Spinal cord (tissue), 10 donors: ENCODE measurements around the gene DCPS. TPM values are rescaled to one million over a fixed set of nuclear protein-coding genes. Genes with fewer than 3 reads are reported as not detected.
A peak's percentile ranks its signal among the peaks of the same experiment; 100 is the strongest.

Source experiments
- DNase-seq, 6 donors: peaks; one replicate each; pipeline versions ENCODE4 v3.0.0 to v3.0.0-alpha.2; 2013 to 2015; ENCODE audit warnings: low spot score in 6 of 6, low read depth in 4 of 6
- H3K27ac ChIP-seq: one replicate; pipeline ENCODE4 v1.5.1; 2013; ENCODE audit warnings: low read depth, low read length, control low read depth
- H3K27me3 ChIP-seq: one replicate; pipeline ENCODE4 v1.6.1; 2013; ENCODE audit warnings: low read length; ENCODE audit not compliant: control insufficient read depth, insufficient read depth
- H3K36me3 ChIP-seq: one replicate; pipeline ENCODE4 v1.6.1; 2013; ENCODE audit warnings: low read length; ENCODE audit not compliant: control insufficient read depth, insufficient read depth
- H3K4me1 ChIP-seq: one replicate; pipeline ENCODE4 v1.6.1; 2013; ENCODE audit warnings: low read length; ENCODE audit not compliant: control insufficient read depth, insufficient read depth
- H3K4me3 ChIP-seq: one replicate; pipeline ENCODE4 v1.5.1; 2013; ENCODE audit warnings: low read depth, low read length, control low read depth
- H3K9me3 ChIP-seq: one replicate; pipeline ENCODE4 v1.6.1; 2013; ENCODE audit warnings: low read length; ENCODE audit not compliant: control insufficient read depth, insufficient read depth
- WGBS: methylation state at CpG from one replicate; pipeline ENCODE4 v1.1.5; 2013; ENCODE audit warnings: missing lambda C conversion rate; ENCODE audit not compliant: insufficient coverage; 5-methylcytosine and 5-hydroxymethylcytosine counted together
- polyA plus RNA-seq, 2 donors: library from polyadenylated mRNA; unstranded; fragments of 120-200 nt; gene quantifications; one replicate each; pipeline ENCODE4 v1.2.1, GENCODE V29; 2013; ENCODE audit not compliant: insufficient read length in 2 of 2
- total RNA-seq, 2 donors: library from RNA; depleted of rRNA in 1 of 2; stranded (reverse); fragments of 120-200 nt in 1 of 2; fragments of >200 nt in 1 of 2; gene quantifications; one replicate each; pipeline versions ENCODE4 v1.2.3 to v1.2.4, GENCODE V29; 2013 to 2014
- donor health status: healthy.

The DCPS gene
- total and polyA plus RNA-seq, 4 donors, result 5.1 to 17.6 (median 12.7) TPM

- peaks cover 51% of the 10 kb centered on the region for H3K36me3 ChIP-seq
- 89% methylated on average over 4 of the region's 6 CpGs for WGBS
- H3K27ac ChIP-seq, result no peak overlapping the region
These were observed 36.2 kb upstream of the DCPS start for GRCh38 chr11:126267650-126268049.

GRCh38 chr11:126268361-126268707 lies 35.5 kb upstream of the DCPS start:
- no peak for DNase-seq
- Histone ChIP-seq H3K27me3 (no peaks in the 10 kb centered on the region), H3K9me3 (no peaks in the 10 kb centered on the region), H3K4me1 (peaks cover 12% of the 10 kb centered on the region), H3K4me3 (peak overlapping the region; percentile 98), H3K27ac (peak overlapping the region; percentile 84), H3K36me3 (peaks cover 52% of the 10 kb centered on the region)
- WGBS, result under 1% methylated on average over 22 of the region's 23 CpGs

More at GRCh38 chr11:126267650-126268049, 36.2 kb upstream of the DCPS start:
- H3K9me3 ChIP-seq, result no peaks in the 10 kb centered on the region
- peaks cover 12% of the 10 kb centered on the region for H3K4me1 ChIP-seq
- no peaks in the 10 kb centered on the region for H3K27me3 ChIP-seq
- peak overlapping the region; percentile 98 for H3K4me3 ChIP-seq
- DNase-seq, result no peak

- Histone ChIP-seq H3K36me3 (peaks cover 49% of the 10 kb centered on the region), H3K27me3 (no peaks in the 10 kb centered on the region), H3K4me3 (peak within 1 kb of the TSS; percentile 98), H3K4me1 (peaks cover 12% of the 10 kb centered on the region), H3K27ac (peak within 1 kb of the TSS; percentile 90), H3K9me3 (no peaks in the 10 kb centered on the region)
- DNase-seq, result peak; percentile 90 to 99 (median 96)
- WGBS, result under 1% methylated on average over 63 of the region's 64 CpGs
These were observed 34.9 kb upstream of the DCPS start, which contains the start of the genes FOXRED1 and SRPRA for GRCh38 chr11:126268708-126269579. Gene FOXRED1 (plus strand): TSS chr11:126269154. CDS start chr11:126269207, 53 bp downstream. Gene SRPRA (minus strand): TSS chr11:126268895. CDS start chr11:126268804, 91 bp downstream.

GRCh38 chr11:126277322-126277721 lies 26.5 kb upstream of the DCPS start:
- WGBS, result 100% methylated on average over 10 of the region's 11 CpGs
- H3K4me1 ChIP-seq, result peaks cover 13% of the 10 kb centered on the region
- no peak overlapping the region for H3K27ac ChIP-seq
- H3K4me3 ChIP-seq, result no peak overlapping the region
- peaks cover 47% of the 10 kb centered on the region for H3K36me3 ChIP-seq
- no peak for DNase-seq
- H3K27me3 ChIP-seq, result no peaks in the 10 kb centered on the region
- H3K9me3 ChIP-seq, result no peaks in the 10 kb centered on the region

GRCh38 chr11:126277780-126278179 lies 26.1 kb upstream of the DCPS start:
- no peak for DNase-seq
- 85% methylated on average over 4 of the region's 4 CpGs for WGBS
- peaks cover 43% of the 10 kb centered on the region for H3K36me3 ChIP-seq

GRCh38 chr11:126279191-126279590 lies 24.7 kb upstream of the DCPS start:
- 89% methylated on average over 8 of the region's 8 CpGs for WGBS
- Histone ChIP-seq H3K36me3 (peaks cover 31% of the 10 kb centered on the region), H3K9me3 (no peaks in the 10 kb centered on the region), H3K27me3 (no peaks in the 10 kb centered on the region), H3K27ac (no peak overlapping the region), H3K4me3 (no peak overlapping the region), H3K4me1 (peaks cover 27% of the 10 kb centered on the region)
- DNase-seq, result no peak

More at GRCh38 chr11:126277780-126278179, 26.1 kb upstream of the DCPS start:
- H3K27me3 ChIP-seq, result no peaks in the 10 kb centered on the region
- H3K9me3 ChIP-seq, result no peaks in the 10 kb centered on the region
- H3K4me1 ChIP-seq, result peaks cover 18% of the 10 kb centered on the region
- no peak overlapping the region for H3K27ac ChIP-seq
- H3K4me3 ChIP-seq, result no peak overlapping the region

- H3K27me3 ChIP-seq, result no peaks in the 10 kb centered on the region
- peaks cover 19% of the 10 kb centered on the region for H3K36me3 ChIP-seq
- no peak overlapping the region for H3K27ac ChIP-seq
- no peak overlapping the region for H3K4me3 ChIP-seq
- no peaks in the 10 kb centered on the region for H3K9me3 ChIP-seq
- H3K4me1 ChIP-seq, result peaks cover 33% of the 10 kb centered on the region
- WGBS, result 86% methylated on average over 5 of the region's 5 CpGs
- no peak for DNase-seq
These were observed 23.3 kb upstream of the DCPS start for GRCh38 chr11:126280595-126280994.

GRCh38 chr11:126281245-126281644 lies 22.6 kb upstream of the DCPS start:
- Histone ChIP-seq H3K27ac (no peak overlapping the region), H3K9me3 (no peaks in the 10 kb centered on the region), H3K4me1 (peaks cover 33% of the 10 kb centered on the region), H3K36me3 (peaks cover 13% of the 10 kb centered on the region), H3K27me3 (no peaks in the 10 kb centered on the region), H3K4me3 (no peak overlapping the region)
- no peak for DNase-seq
- WGBS, result 93% methylated on average over 6 of the region's 6 CpGs

- H3K4me3 ChIP-seq, result peak overlapping the region; percentile 75
- H3K27ac ChIP-seq, result peak overlapping the region; percentile 71
- no peaks in the 10 kb centered on the region for H3K9me3 ChIP-seq
- WGBS, result 100% methylated on average over 4 of the region's 10 CpGs
- H3K4me1 ChIP-seq, result peaks cover 33% of the 10 kb centered on the region
- no peak for DNase-seq
- no peaks in the 10 kb centered on the region for H3K27me3 ChIP-seq
- H3K36me3 ChIP-seq, result peaks cover 13% of the 10 kb centered on the region
These were observed 22.1 kb upstream of the DCPS start for GRCh38 chr11:126281666-126282175.
